Measurements from ENCODE around the gene CCDC3. TPM values are rescaled to one million over a fixed set of nuclear protein-coding genes. Genes with fewer than 3 reads are reported as not detected.

Gene CCDC3
- total RNA-seq, 1 experiment from 2014 or later = not detected

GRCh38 chr10:13023754-13024153 is 22.2 kb upstream of the CCDC3 start:
- H3K4me3 Mint-ChIP-seq (ENCODE audit: unreplicated experiment) = no peak overlapping the region
- TF ChIP-seq, protein P1, sequence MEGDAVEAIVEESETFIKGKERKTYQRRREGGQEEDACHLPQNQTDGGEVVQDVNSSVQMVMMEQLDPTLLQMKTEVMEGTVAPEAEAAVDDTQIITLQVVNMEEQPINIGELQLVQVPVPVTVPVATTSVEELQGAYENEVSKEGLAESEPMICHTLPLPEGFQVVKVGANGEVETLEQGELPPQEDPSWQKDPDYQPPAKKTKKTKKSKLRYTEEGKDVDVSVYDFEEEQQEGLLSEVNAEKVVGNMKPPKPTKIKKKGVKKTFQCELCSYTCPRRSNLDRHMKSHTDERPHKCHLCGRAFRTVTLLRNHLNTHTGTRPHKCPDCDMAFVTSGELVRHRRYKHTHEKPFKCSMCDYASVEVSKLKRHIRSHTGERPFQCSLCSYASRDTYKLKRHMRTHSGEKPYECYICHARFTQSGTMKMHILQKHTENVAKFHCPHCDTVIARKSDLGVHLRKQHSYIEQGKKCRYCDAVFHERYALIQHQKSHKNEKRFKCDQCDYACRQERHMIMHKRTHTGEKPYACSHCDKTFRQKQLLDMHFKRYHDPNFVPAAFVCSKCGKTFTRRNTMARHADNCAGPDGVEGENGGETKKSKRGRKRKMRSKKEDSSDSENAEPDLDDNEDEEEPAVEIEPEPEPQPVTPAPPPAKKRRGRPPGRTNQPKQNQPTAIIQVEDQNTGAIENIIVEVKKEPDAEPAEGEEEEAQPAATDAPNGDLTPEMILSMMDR (IDR thresholded peaks at IDR 0.05; ENCODE audit: unreplicated experiment) = no peak
- H3K4me1 Mint-ChIP-seq (ENCODE audit: insufficient read depth, unreplicated experiment) = no peaks in the 10 kb centered on the region
- intact Hi-C loops (cut with micrococcal nuclease) = no loop called here
- DNase-seq (ENCODE audit: unreplicated experiment) = no peak
- H3K27me3 Mint-ChIP-seq (ENCODE audit: insufficient read depth, unreplicated experiment) = peaks cover 27% of the 10 kb centered on the region
- ChIA-PET CTCF (interaction anchor here (0.6 to 1.2 kb wide), 3 partner anchors 23 to 66 kb away, joined by 3 to 6 read pairs (median 3); no protein-coding TSS in a partner anchor), POLR2A (interaction anchor here (0.5 kb wide), 1 partner anchor 247 kb away, joined by 3 read pairs; no protein-coding TSS in a partner anchor)
- no peak overlapping the region for H3K27ac Mint-ChIP-seq (ENCODE audit: low read depth, unreplicated experiment)
- H3K36me3 Mint-ChIP-seq (ENCODE audit: insufficient read depth, unreplicated experiment) = no peaks in the 10 kb centered on the region
- peaks cover 9% of the 10 kb centered on the region for H3K9me3 Mint-ChIP-seq (ENCODE audit: unreplicated experiment)
- BruUV-seq (replicated peaks) = no TSS peak

- POLR2A ChIA-PET = interaction anchor here (0.7 kb wide), 1 partner anchor 527 kb away, joined by 3 read pairs; no protein-coding TSS in a partner anchor
- TF ChIP-seq, protein P1 (IDR thresholded peaks at IDR 0.05; ENCODE audit: unreplicated experiment) = no peak
- no peak for DNase-seq (ENCODE audit: unreplicated experiment)
- no peak overlapping the region for H3K27ac Mint-ChIP-seq (ENCODE audit: low read depth, unreplicated experiment)
- H3K36me3 Mint-ChIP-seq (ENCODE audit: insufficient read depth, unreplicated experiment) = no peaks in the 10 kb centered on the region
- H3K4me3 Mint-ChIP-seq (ENCODE audit: unreplicated experiment) = no peak overlapping the region
- H3K27me3 Mint-ChIP-seq (ENCODE audit: insufficient read depth, unreplicated experiment) = peaks cover 17% of the 10 kb centered on the region
- peaks cover under 1% of the 10 kb centered on the region for H3K9me3 Mint-ChIP-seq (ENCODE audit: unreplicated experiment)
- CTCF ChIA-PET = interaction anchor here (0.6 to 0.7 kb wide), 2 partner anchors 45 to 1462 kb away, joined by 3 read pairs; no protein-coding TSS in a partner anchor
- intact Hi-C loops (cut with micrococcal nuclease) = no loop called here
- no peaks in the 10 kb centered on the region for H3K4me1 Mint-ChIP-seq (ENCODE audit: insufficient read depth, unreplicated experiment)
- BruUV-seq (replicated peaks) = no TSS peak
These were observed 17.8 kb upstream of the CCDC3 start for GRCh38 chr10:13019280-13019679.

- H3K9me3 Mint-ChIP-seq (ENCODE audit: unreplicated experiment) = no peaks in the 10 kb centered on the region
- no peak overlapping the region for H3K27ac Mint-ChIP-seq (ENCODE audit: low read depth, unreplicated experiment)
- DNase-seq (ENCODE audit: unreplicated experiment) = no peak
These were observed 16.7 kb upstream of the CCDC3 start for GRCh38 chr10:13018171-13018570.

DNA sequence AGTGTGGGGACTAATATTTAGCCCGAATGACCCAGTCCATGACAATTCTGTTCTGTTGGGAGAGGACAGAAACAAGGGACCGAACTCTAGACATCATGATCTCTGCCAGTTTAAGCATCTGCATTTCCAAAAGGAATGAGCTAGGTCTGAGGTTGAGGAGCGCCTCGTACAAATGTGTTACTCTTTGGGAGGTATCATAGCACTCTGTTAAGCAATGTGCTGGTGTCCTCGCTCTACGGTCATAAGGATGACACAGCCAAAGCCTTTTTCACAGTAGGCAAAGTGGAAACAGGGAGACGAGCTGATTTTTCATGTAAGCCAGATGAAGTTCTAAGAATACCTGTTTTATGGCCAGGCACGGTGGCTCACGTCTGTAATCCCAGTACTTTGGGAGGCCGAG is 15.4 kb upstream of the CCDC3 start:
- Mint-ChIP-seq H3K4me1 (ENCODE audit: insufficient read depth, unreplicated experiment) (no peaks in the 10 kb centered on the region), H3K27ac (ENCODE audit: low read depth, unreplicated experiment) (no peak overlapping the region), H3K27me3 (ENCODE audit: insufficient read depth, unreplicated experiment) (peaks cover 12% of the 10 kb centered on the region), H3K9me3 (ENCODE audit: unreplicated experiment) (no peaks in the 10 kb centered on the region), H3K4me3 (ENCODE audit: unreplicated experiment) (no peak overlapping the region), H3K36me3 (ENCODE audit: insufficient read depth, unreplicated experiment) (no peaks in the 10 kb centered on the region)
- no TSS peak for BruUV-seq (replicated peaks)
- intact Hi-C loops (cut with micrococcal nuclease) = no loop called here
- TF ChIP-seq, protein P1 (IDR thresholded peaks at IDR 0.05; ENCODE audit: unreplicated experiment) = no peak
- CTCF ChIA-PET = interaction anchor here (1.0 kb wide), 1 partner anchor 82 kb away, joined by 3 read pairs; no protein-coding TSS in a partner anchor
- DNase-seq (ENCODE audit: unreplicated experiment) = no peak
- POLR2A ChIA-PET = no interaction called here

More at GRCh38 chr10:13018171-13018570, 16.7 kb upstream of the CCDC3 start:
- H3K27me3 Mint-ChIP-seq (ENCODE audit: insufficient read depth, unreplicated experiment) = peaks cover 17% of the 10 kb centered on the region
- CTCF ChIA-PET = interaction anchor here (0.7 kb wide), 1 partner anchor 38 kb away, joined by 3 read pairs; no protein-coding TSS in a partner anchor
- POLR2A ChIA-PET = no interaction called here
- TF ChIP-seq, protein P1 (IDR thresholded peaks at IDR 0.05; ENCODE audit: unreplicated experiment) = no peak
- H3K4me1 Mint-ChIP-seq (ENCODE audit: insufficient read depth, unreplicated experiment) = no peaks in the 10 kb centered on the region
- no peaks in the 10 kb centered on the region for H3K36me3 Mint-ChIP-seq (ENCODE audit: insufficient read depth, unreplicated experiment)
- intact Hi-C loops (cut with micrococcal nuclease) = no loop called here
- no peak overlapping the region for H3K4me3 Mint-ChIP-seq (ENCODE audit: unreplicated experiment)
- no TSS peak for BruUV-seq (replicated peaks)

All from MCF 10A (cell line).